ENCODE measurements around the gene CDC14B. TPM values are rescaled to one million over a fixed set of nuclear protein-coding genes. Genes with fewer than 3 reads are reported as not detected.
A peak's percentile ranks its signal among the peaks of the same experiment; 100 is the strongest.

Gene CDC14B
- total RNA-seq, 5 donors from 2014 or later (not counting 1 experiment from before 2014, with no cell fraction given), result 4.8 to 11.9 (median 7.2) TPM

- ATAC-seq (replicated peaks in 1 of 4), result no peak
- Mint-ChIP-seq H3K36me3 (peaks cover 38% of the 10 kb centered on the region), H3K4me1 (peaks cover 0 to 8% (median 6%) of the 10 kb centered on the region in 3 donors), H3K27me3 (no peaks in the 10 kb centered on the region), H3K27ac (no peak overlapping the region), H3K9me3 (no peaks in the 10 kb centered on the region), H3K4me3 (no peak overlapping the region)
- H3K4me1 ChIP-seq (ENCODE audit: control insufficient read depth in 1 of 2, extremely low read depth in 1 of 2, insufficient read depth in 2 of 2, low read length in 2 of 2), result no peaks in the 10 kb centered on the region
- ChIA-PET CTCF (interaction anchor here in 1 of 2 donors (1.0 kb wide), 1 partner anchor 8 kb away, joined by 5 read pairs; no protein-coding TSS in a partner anchor), POLR2A (interaction anchor here in 1 of 2 donors (0.6 to 0.7 kb wide), 2 partner anchors 8 to 156 kb away, joined by 3 to 8 read pairs; no protein-coding TSS in a partner anchor)
- H3K9me3 ChIP-seq, result no peaks in the 10 kb centered on the region
- no peaks in the 10 kb centered on the region for H3K36me3 ChIP-seq (ENCODE audit: control insufficient read depth in 2 of 2, extremely low read depth in 1 of 2, insufficient read depth in 1 of 2, low read length in 1 of 2)
- no peak overlapping the region for H3K27ac ChIP-seq (ENCODE audit: low read length)
- H3K4me3 ChIP-seq (ENCODE audit: control insufficient read depth in 1 of 2, extremely low read depth in 1 of 2, low read length in 1 of 2), result no peak overlapping the region
- no peaks in the 10 kb centered on the region for H3K27me3 ChIP-seq (replicated peaks in 1 of 2; ENCODE audit: control insufficient read depth in 2 of 2, extremely low read depth in 1 of 2, insufficient read depth in 2 of 2, low read length in 1 of 2)
- no peak for DNase-seq
- 67% methylated on average over 2 of the region's 5 CpGs for WGBS (ENCODE audit: insufficient coverage)
Measured at GRCh38 chr9:96460470-96460869, 159.2 kb downstream of the CDC14B start.

GRCh38 chr9:96459268-96460007, 160.2 kb downstream of the CDC14B start:
- peaks cover 29% of the 10 kb centered on the region for H3K36me3 Mint-ChIP-seq
- H3K9me3 Mint-ChIP-seq, result no peaks in the 10 kb centered on the region
- no peak overlapping the region for H3K27ac Mint-ChIP-seq
- no peaks in the 10 kb centered on the region for H3K27me3 Mint-ChIP-seq
- WGBS (ENCODE audit: insufficient coverage), result 100% methylated on average over 1 of the region's 7 CpGs
- Histone ChIP-seq H3K4me3 (ENCODE audit: control insufficient read depth in 1 of 2, extremely low read depth in 1 of 2, low read length in 1 of 2) (no peak overlapping the region), H3K27me3 (replicated peaks in 1 of 2; ENCODE audit: control insufficient read depth in 2 of 2, extremely low read depth in 1 of 2, insufficient read depth in 2 of 2, low read length in 1 of 2) (no peaks in the 10 kb centered on the region), H3K36me3 (ENCODE audit: control insufficient read depth in 2 of 2, extremely low read depth in 1 of 2, insufficient read depth in 1 of 2, low read length in 1 of 2) (no peaks in the 10 kb centered on the region), H3K27ac (ENCODE audit: low read length) (no peak overlapping the region), H3K4me1 (ENCODE audit: control insufficient read depth in 1 of 2, extremely low read depth in 1 of 2, insufficient read depth in 2 of 2, low read length in 2 of 2) (no peaks in the 10 kb centered on the region), H3K9me3 (no peaks in the 10 kb centered on the region)
- H3K4me1 Mint-ChIP-seq, result peaks cover 0 to 8% (median 6%) of the 10 kb centered on the region in 3 donors
- H3K4me3 Mint-ChIP-seq, result no peak overlapping the region
- ChIA-PET CTCF (interaction anchor here in 1 of 2 donors (0.5 kb wide), 1 partner anchor 1000 kb away, joined by 3 read pairs; no protein-coding TSS in a partner anchor), POLR2A (interaction anchor here in 1 of 2 donors (0.7 kb wide), 1 partner anchor 10 kb away, joined by 3 read pairs; the partner anchor contains the start of gene HABP4)
- ATAC-seq (replicated peaks in 1 of 4) (no peak), DNase-seq (no peak)

GRCh38 chr9:96458226-96458625, 161.4 kb downstream of the CDC14B start:
- 100% methylated on average over 5 of the region's 8 CpGs for WGBS (ENCODE audit: insufficient coverage)
- Mint-ChIP-seq H3K36me3 (peaks cover 20% of the 10 kb centered on the region), H3K4me3 (no peak overlapping the region), H3K27ac (no peak overlapping the region), H3K27me3 (no peaks in the 10 kb centered on the region), H3K4me1 (peaks cover 7 to 17% (median 14%) of the 10 kb centered on the region in 3 donors), H3K9me3 (no peaks in the 10 kb centered on the region)
- no peaks in the 10 kb centered on the region for H3K4me1 ChIP-seq (ENCODE audit: control insufficient read depth in 1 of 2, extremely low read depth in 1 of 2, insufficient read depth in 2 of 2, low read length in 2 of 2)
- H3K9me3 ChIP-seq, result no peaks in the 10 kb centered on the region
- ChIA-PET CTCF (interaction anchor here in 1 of 2 donors (1.1 kb wide), 1 partner anchor 9 kb away, joined by 4 read pairs; the partner anchor contains the start of gene HABP4), POLR2A (no interaction called here)
- ATAC-seq (replicated peaks in 1 of 4) (no peak), DNase-seq (no peak)
- H3K4me3 ChIP-seq (ENCODE audit: control insufficient read depth in 1 of 2, extremely low read depth in 1 of 2, low read length in 1 of 2), result no peak overlapping the region
- no peaks in the 10 kb centered on the region for H3K27me3 ChIP-seq (replicated peaks in 1 of 2; ENCODE audit: control insufficient read depth in 2 of 2, extremely low read depth in 1 of 2, insufficient read depth in 2 of 2, low read length in 1 of 2)
- H3K36me3 ChIP-seq (ENCODE audit: control insufficient read depth in 2 of 2, extremely low read depth in 1 of 2, insufficient read depth in 1 of 2, low read length in 1 of 2), result no peaks in the 10 kb centered on the region
- H3K27ac ChIP-seq (ENCODE audit: low read length), result no peak overlapping the region

DNA sequence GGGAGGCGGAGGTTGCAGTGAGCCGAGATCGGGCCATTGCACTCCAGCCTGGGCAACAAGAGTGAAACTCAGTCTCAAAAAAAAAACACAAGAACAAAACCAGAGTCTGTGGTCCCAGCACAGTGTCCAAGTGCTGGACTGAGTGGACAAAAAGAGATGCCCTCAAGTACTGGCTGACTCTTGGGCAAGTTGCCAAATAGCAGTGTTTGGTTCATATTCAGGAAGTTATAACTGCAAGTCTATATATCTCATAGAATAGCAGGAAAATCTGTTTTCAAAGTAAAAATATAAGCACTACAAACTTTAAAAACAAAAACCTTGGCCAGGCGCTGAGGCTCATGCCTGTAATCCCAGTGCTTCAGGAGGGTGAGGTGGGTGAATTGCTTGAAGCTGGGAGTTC, 162.4 kb downstream of the CDC14B start:
- Mint-ChIP-seq H3K36me3 (peaks cover 20% of the 10 kb centered on the region), H3K27me3 (no peaks in the 10 kb centered on the region), H3K4me1 (peaks cover 11 to 21% (median 18%) of the 10 kb centered on the region in 3 donors), H3K4me3 (no peak overlapping the region), H3K27ac (no peak overlapping the region), H3K9me3 (no peaks in the 10 kb centered on the region)
- DNase-seq, result no peak
- WGBS (ENCODE audit: insufficient coverage), result no CpG with 5 or more reads among the region's 4 CpGs
- POLR2A ChIA-PET, result interaction anchor here in 1 of 2 donors (0.5 kb wide), 1 partner anchor 81 kb away, joined by 3 read pairs; no protein-coding TSS in a partner anchor
- Histone ChIP-seq H3K4me3 (ENCODE audit: control insufficient read depth in 1 of 2, extremely low read depth in 1 of 2, low read length in 1 of 2) (no peak overlapping the region), H3K4me1 (ENCODE audit: control insufficient read depth in 1 of 2, extremely low read depth in 1 of 2, insufficient read depth in 2 of 2, low read length in 2 of 2) (no peaks in the 10 kb centered on the region), H3K27ac (ENCODE audit: low read length) (no peak overlapping the region), H3K27me3 (replicated peaks in 1 of 2; ENCODE audit: control insufficient read depth in 2 of 2, extremely low read depth in 1 of 2, insufficient read depth in 2 of 2, low read length in 1 of 2) (no peaks in the 10 kb centered on the region), H3K36me3 (ENCODE audit: control insufficient read depth in 2 of 2, extremely low read depth in 1 of 2, insufficient read depth in 1 of 2, low read length in 1 of 2) (no peaks in the 10 kb centered on the region), H3K9me3 (no peaks in the 10 kb centered on the region)
- CTCF ChIA-PET, result interaction anchor here in 1 of 2 donors (0.6 to 1.1 kb wide), 2 partner anchors 8 to 18 kb away, joined by 3 to 4 read pairs; partner anchors contain the start of gene HABP4
- ATAC-seq (replicated peaks in 1 of 4), result no peak

DNA sequence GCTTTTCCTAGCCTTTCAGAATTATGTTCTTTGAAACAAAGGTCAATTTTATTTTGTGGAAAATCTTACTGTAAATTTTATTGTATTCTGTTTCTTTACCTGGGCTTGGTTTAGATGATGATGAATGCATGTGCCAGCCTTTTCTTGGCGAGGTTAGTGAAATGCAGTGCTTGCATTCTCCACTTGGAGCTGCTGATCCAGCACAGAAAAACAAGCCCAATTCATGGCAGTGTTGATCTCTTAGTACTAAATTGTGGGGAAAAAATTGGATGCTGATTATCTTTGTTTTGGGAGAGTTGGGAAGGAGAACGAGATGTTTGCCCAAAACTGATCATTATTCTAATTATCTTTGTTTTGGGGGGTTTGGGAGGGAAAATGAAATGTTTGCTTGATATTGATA, 166.0 kb downstream of the CDC14B start:
- Mint-ChIP-seq H3K36me3 (peaks cover 5% of the 10 kb centered on the region), H3K4me1 (peaks cover 28 to 35% (median 33%) of the 10 kb centered on the region in 3 donors), H3K9me3 (no peaks in the 10 kb centered on the region), H3K27ac (no peak overlapping the region), H3K4me3 (no peak overlapping the region), H3K27me3 (peaks cover 0 to 4% of the 10 kb centered on the region in 2 donors)
- CTCF ChIA-PET, result interaction anchor here (0.7 to 1.0 kb wide), 2 partner anchors 472 to 1162 kb away, joined by 3 read pairs; no protein-coding TSS in a partner anchor
- DNase-seq (peak in 2 of 35 experiments; percentile 10 to 19), ATAC-seq (replicated peaks in 1 of 4) (no peak)
- no peaks in the 10 kb centered on the region for H3K9me3 ChIP-seq
- POLR2A ChIA-PET, result interaction anchor here in 1 of 2 donors (0.7 kb wide), 1 partner anchor 112 kb away, joined by 6 read pairs; no protein-coding TSS in a partner anchor
- no peaks in the 10 kb centered on the region for H3K27me3 ChIP-seq (replicated peaks in 1 of 2; ENCODE audit: control insufficient read depth in 2 of 2, extremely low read depth in 1 of 2, insufficient read depth in 2 of 2, low read length in 1 of 2)
- H3K4me3 ChIP-seq (ENCODE audit: control insufficient read depth in 1 of 2, extremely low read depth in 1 of 2, low read length in 1 of 2), result no peak overlapping the region
- 100% methylated on average over 1 of the region's 2 CpGs for WGBS (ENCODE audit: insufficient coverage)
- H3K4me1 ChIP-seq (ENCODE audit: control insufficient read depth in 1 of 2, extremely low read depth in 1 of 2, insufficient read depth in 2 of 2, low read length in 2 of 2), result peaks cover 0 to 16% of the 10 kb centered on the region in 2 experiments
- H3K27ac ChIP-seq (ENCODE audit: low read length), result no peak overlapping the region
- no peaks in the 10 kb centered on the region for H3K36me3 ChIP-seq (ENCODE audit: control insufficient read depth in 2 of 2, extremely low read depth in 1 of 2, insufficient read depth in 1 of 2, low read length in 1 of 2)

Measured in T-cell (primary cell).